ENCODE data around the gene CFAP298. TPM values are rescaled to one million over a fixed set of nuclear protein-coding genes. Genes with fewer than 3 reads are reported as not detected.
"Not testable (repeated sequence)": the region's sequence is repeated elsewhere in the genome, so short reads cannot be mapped to it uniquely, and the experiment has no call there.

CFAP298 gene
- total RNA-seq, 1 donor from 2014 or later, result 22.6 TPM

GRCh38 chr21:32572574-32573420 is 39.4 kb downstream of the CFAP298 start:
- DNase-seq (no peak), ATAC-seq (no peak)
- intact Hi-C loops (cut with micrococcal nuclease), result no loop called here

- DNase-seq, result no peak
- intact Hi-C loops (cut with micrococcal nuclease), result no loop called here
Measured at GRCh38 chr21:32570456-32570855, 41.7 kb downstream of the CFAP298 start.

GRCh38 chr21:32569261-32570230 is 42.6 kb downstream of the CFAP298 start:
- ATAC-seq (peak; percentile 96), DNase-seq (peak; percentile 82)
- intact Hi-C loops (cut with micrococcal nuclease), result no loop called here

More at GRCh38 chr21:32570456-32570855, 41.7 kb downstream of the CFAP298 start:
- ATAC-seq, result no peak

- ATAC-seq (no peak), DNase-seq (no peak)
- intact Hi-C loops (cut with micrococcal nuclease), result no loop called here
Measured at GRCh38 chr21:32567626-32568025, 44.6 kb downstream of the CFAP298 start.

- intact Hi-C loops (cut with micrococcal nuclease), result no loop called here
- ATAC-seq, result no peak
Measured at GRCh38 chr21:32566741-32567389, 45.3 kb downstream of the CFAP298 start.

GRCh38 chr21:32565856-32566465 is 46.2 kb downstream of the CFAP298 start:
- no peak for ATAC-seq
- intact Hi-C loops (cut with micrococcal nuclease), result no loop called here
- no peak for DNase-seq

More at GRCh38 chr21:32566741-32567389, 45.3 kb downstream of the CFAP298 start:
- DNase-seq, result no peak

GRCh38 chr21:32562915-32563314 is 49.3 kb downstream of the CFAP298 start:
- DNase-seq (no peak), ATAC-seq (no peak)
- intact Hi-C loops (cut with micrococcal nuclease), result loop anchor here (2.0 kb wide), 1 partner anchor 160 kb away; no protein-coding TSS in a partner anchor

- intact Hi-C loops (cut with micrococcal nuclease), result loop anchor here (2.0 kb wide), 1 partner anchor 160 kb away; no protein-coding TSS in a partner anchor
- DNase-seq (no peak), ATAC-seq (peak; percentile 74)
Measured at GRCh38 chr21:32562426-32562825, 49.8 kb downstream of the CFAP298 start.

- ATAC-seq; DNase-seq; intact Hi-C loops (cut with micrococcal nuclease): not testable (repeated sequence)
Measured at GRCh38 chr21:32561476-32561875, 50.7 kb downstream of the CFAP298 start.

- ATAC-seq (no peak), DNase-seq (no peak)
- intact Hi-C loops (cut with micrococcal nuclease), result no loop called here
Measured at GRCh38 chr21:32560896-32561295, 51.3 kb downstream of the CFAP298 start.

- intact Hi-C loops (cut with micrococcal nuclease), result no loop called here
- ATAC-seq, result no peak
- DNase-seq, result no peak
Measured at GRCh38 chr21:32559006-32559610, 53.1 kb downstream of the CFAP298 start.

GRCh38 chr21:32558106-32558505 is 54.1 kb downstream of the CFAP298 start:
- ATAC-seq (no peak), DNase-seq (no peak)
- intact Hi-C loops (cut with micrococcal nuclease), result no loop called here

- DNase-seq, result no peak
- intact Hi-C loops (cut with micrococcal nuclease), result no loop called here
- ATAC-seq, result no peak
Measured at GRCh38 chr21:32554832-32555638, 57.1 kb downstream of the CFAP298 start.

GRCh38 chr21:32549886-32550285 is 62.3 kb downstream of the CFAP298 start:
- intact Hi-C loops (cut with micrococcal nuclease), result no loop called here
- DNase-seq, result no peak
- ATAC-seq, result no peak

GRCh38 chr21:32549440-32549839 is 62.7 kb downstream of the CFAP298 start:
- DNase-seq (no peak), ATAC-seq (no peak)
- intact Hi-C loops (cut with micrococcal nuclease), result no loop called here

Measured in left ventricle myocardium superior (tissue), 1 donor.